Panc1 (cell line): ENCODE measurements around the gene UQCC5. TPM values are rescaled to one million over a fixed set of nuclear protein-coding genes. Genes with fewer than 3 reads are reported as not detected.

Experiments used
- ATAC-seq: fragments of 200-7000 bp; cut with Tn5 transposase; 2 replicates; pipeline ENCODE4 v1.9.1; 2020; ENCODE audit warnings: mild to moderate bottlenecking, moderate library complexity
- BruUV-seq: library from RNA; stranded (reverse); fragments of 400-500 nt; replicated peaks from 2 replicates; lab custom pipeline; 2021; lab: Mats Ljungman, UMichigan
- CTCF ChIA-PET: fragments of 300-600 bp; sonication (Branson Sonifier 250); formaldehyde crosslinking; loops from one replicate; lab custom pipeline; 2022; ENCODE audit warnings: antibody characterized with exemption; lab: Charles Lee
- POLR2A ChIA-PET: fragments of 300-600 bp; sonication (Branson Sonifier 250); formaldehyde crosslinking; loops from one replicate; lab custom pipeline; 2022; ENCODE audit warnings: antibody characterized with exemption; lab: Charles Lee
- DNase-seq: peaks from one replicate; pipeline ENCODE4 v3.0.0-alpha.2; 2010; ENCODE audit warnings: low read depth, low spot score
- H3K27ac ChIP-seq: 2 replicates; pipeline ENCODE4 v1.5.1; 2011; ENCODE audit warnings: mild to moderate bottlenecking, low read length, inconsistent platforms
- H3K27me3 ChIP-seq: fragments of 200-500 bp; sonication (Bioruptor generic); 2 replicates; pipeline ENCODE4 v1.6.0; 2014; ENCODE audit warnings: low read length, inconsistent platforms; ENCODE audit not compliant: control insufficient read depth, insufficient read depth
- H3K36me3 ChIP-seq: fragments of 200-500 bp; sonication (Bioruptor generic); 2 replicates; pipeline ENCODE4 v1.5.1; 2014; ENCODE audit warnings: inconsistent platforms, mild to moderate bottlenecking, low read length, moderate library complexity; ENCODE audit not compliant: control insufficient read depth, insufficient read depth
- H3K4me1 ChIP-seq: 2 replicates; pipeline ENCODE4 v1.5.1; 2011; ENCODE audit warnings: inconsistent platforms, mild to moderate bottlenecking, low read length, moderate library complexity; ENCODE audit not compliant: control insufficient read depth, insufficient read depth
- H3K4me3 ChIP-seq, 2 experiments: 2 replicates each; pipeline ENCODE4 v1.5.1; 2011 to 2012; ENCODE audit warnings: low read depth in 2 of 2, low read length in 2 of 2, mild to moderate bottlenecking in 2 of 2, inconsistent platforms in 1 of 2, moderate library complexity in 1 of 2
- H3K9me3 ChIP-seq: fragments of 200-500 bp; sonication (Bioruptor generic); 2 replicates; pipeline ENCODE4 v1.5.1; 2014; ENCODE audit warnings: low read depth, mild to moderate bottlenecking, inconsistent platforms, low read length, moderate library complexity; ENCODE audit not compliant: control insufficient read depth, insufficient read depth
- CTCF ChIP-seq: fragments of 450-650 bp; IDR thresholded peaks from 2 replicates; pipeline ENCODE4 v1.5.1; 2017; ENCODE audit warnings: mild to moderate bottlenecking
- POLR2AphosphoS5 ChIP-seq: IDR thresholded peaks from 2 replicates; pipeline ENCODE4 v1.6.1; 2012; ENCODE audit warnings: mild to moderate bottlenecking, low read depth, low read length, moderate library complexity
- REST ChIP-seq, 2 experiments: IDR thresholded peaks; 2 replicates each; pipeline ENCODE4 v1.6.1; 2011 to 2012; ENCODE audit warnings: low read depth in 2 of 2, control low read depth in 1 of 2, low read length in 1 of 2, mild to moderate bottlenecking in 1 of 2, moderate library complexity in 1 of 2; ENCODE audit not compliant: insufficient read depth in 1 of 2
- SIN3A ChIP-seq: IDR thresholded peaks from 2 replicates; pipeline ENCODE4 v1.6.1; 2012; ENCODE audit warnings: low read depth, mild to moderate bottlenecking, low read length, moderate library complexity, borderline replicate concordance; ENCODE audit not compliant: insufficient read depth
- TCF7L2 ChIP-seq: IDR thresholded peaks from 2 replicates; pipeline ENCODE4 v1.6.1; 2011; ENCODE audit warnings: mild to moderate bottlenecking, low read depth, low read length, inconsistent platforms
- in situ Hi-C: cut with HindIII; loops from 2 replicates; pipeline ENCODE4 v1.10.0; 2016; ENCODE audit warnings: low sequenced_read_pairs, low pct_unique_long_range_greater_than_20kb
- intact Hi-C: fragments of 100-400 bp; cut with micrococcal nuclease; formaldehyde crosslinking; loops from one replicate; pipeline ENCODE4 v1.10.0; 2022; ENCODE audit not compliant: unreplicated experiment
- total RNA-seq: library from RNA; stranded (reverse); gene quantifications from one replicate; pipeline ENCODE4 v1.2.1, GENCODE V29; 2021; ENCODE audit not compliant: unreplicated experiment

UQCC5 gene
- total RNA-seq, 1 experiment from 2014 or later = 27.3 TPM

GRCh38 chr3:52532838-52533622 lies 3.4 kb upstream of the UQCC5 start:
- no TSS peak for BruUV-seq
- ChIA-PET POLR2A (no interaction called here), CTCF (interaction anchor here (0.6 kb wide), 1 partner anchor 63 kb away, joined by 3 read pairs; no protein-coding TSS in a partner anchor)
- DNase-seq (no peak), ATAC-seq (0 out of 2 replicates have a peak, but pooled peaks have one; percentile 2)
- H3K4me3 ChIP-seq = peak overlapping the region; percentile 55 to 63
- in situ Hi-C loops = no loop called here
- TF ChIP-seq TCF7L2 = no peak
- TF ChIP-seq CTCF = no peak
- no peak for TF ChIP-seq SIN3A
- no peak for TF ChIP-seq REST (IDR thresholded peaks at IDR 0.05; ENCODE audit: insufficient read depth in 1 of 2, low read depth in 2 of 2, low read length in 1 of 2)
- TF ChIP-seq POLR2AphosphoS5 = no peak
- H3K27me3 ChIP-seq = no peaks in the 10 kb centered on the region
- no peaks in the 10 kb centered on the region; the same call in 1 of the 2 replicates for H3K36me3 ChIP-seq
- no peaks in the 10 kb centered on the region for H3K9me3 ChIP-seq
- peak overlapping the region; percentile 61; the same call in 1 of the 2 replicates for H3K27ac ChIP-seq
- intact Hi-C loops = no loop called here
- H3K4me1 ChIP-seq = peaks cover 21% of the 10 kb centered on the region

- H3K36me3 ChIP-seq = no peaks in the 10 kb centered on the region; the same call in 1 of the 2 replicates
- ATAC-seq (peak; percentile 77), DNase-seq (no peak)
- no peaks in the 10 kb centered on the region for H3K9me3 ChIP-seq
- no TSS peak for BruUV-seq
- peak within 1 kb of the TSS; percentile 77 for H3K27ac ChIP-seq
- intact Hi-C loops (no loop called here), in situ Hi-C loops (no loop called here)
- H3K27me3 ChIP-seq = no peaks in the 10 kb centered on the region
- TF ChIP-seq TCF7L2 (no peak), REST (IDR thresholded peaks at IDR 0.05; ENCODE audit: insufficient read depth in 1 of 2, low read depth in 2 of 2, low read length in 1 of 2) (no peak), POLR2AphosphoS5 (no peak), CTCF (no peak; the same call in 1 of the 2 replicates), SIN3A (0 out of 2 replicates have a peak, but pooled peaks have one; percentile 45)
- POLR2A ChIA-PET = no interaction called here
- peak within 1 kb of the TSS; percentile 55 to 63 for H3K4me3 ChIP-seq
- CTCF ChIA-PET = interaction anchor here (0.6 kb wide), 1 partner anchor 64 kb away, joined by 3 read pairs; no protein-coding TSS in a partner anchor
- peaks cover 21% of the 10 kb centered on the region for H3K4me1 ChIP-seq
Measured at GRCh38 chr3:52533623-52534280, 2.7 kb upstream of the UQCC5 start, which contains the start of gene NT5DC2. NT5DC2 (minus strand) TSS chr3:52533857; CDS start chr3:52533737, 120 bp downstream.
